GM23338 (cell line): ENCODE measurements around the gene IL6R. TPM values are rescaled to one million over a fixed set of nuclear protein-coding genes. Genes with fewer than 3 reads are reported as not detected.

Experiments
- ATAC-seq: fragments of 200-7000 bp; cut with Tn5 transposase; 3 replicates; pipeline ENCODE4 v1.9.1; 2020
- DNase-seq: peaks from one replicate; pipeline ENCODE4 v3.0.0-alpha.2; 2015; ENCODE audit warnings: low spot score
- H2AFZ ChIP-seq: fragments of 200-600 bp; sonication (generic); 2 replicates; pipeline ENCODE4 v1.8.0; 2016; ENCODE audit warnings: antibody characterized with exemption, mild to moderate bottlenecking, moderate library complexity
- H3F3A ChIP-seq: fragments of 200-600 bp; sonication (generic); replicated peaks from 2 replicates; pipeline ENCODE4 v1.8.0; 2017; ENCODE audit warnings: antibody characterized with exemption, mixed run types, low read depth
- H3K27ac ChIP-seq: fragments of 200-600 bp; sonication (generic); 2 replicates; pipeline ENCODE4 v1.6.1; 2016; ENCODE audit warnings: low read depth
- H3K27me3 ChIP-seq: fragments of 200-600 bp; sonication (generic); 2 replicates; pipeline ENCODE4 v1.8.0; 2016; ENCODE audit warnings: mild to moderate bottlenecking, mixed run types, moderate library complexity; ENCODE audit not compliant: insufficient read depth
- H3K36me3 ChIP-seq: fragments of 200-600 bp; sonication (generic); 2 replicates; pipeline ENCODE4 v1.8.0; 2016; ENCODE audit warnings: mild to moderate bottlenecking; ENCODE audit not compliant: insufficient read depth
- H3K4me1 ChIP-seq: fragments of 200-600 bp; sonication (generic); 2 replicates; pipeline ENCODE4 v1.8.0; 2016; ENCODE audit warnings: mild to moderate bottlenecking, moderate library complexity; ENCODE audit not compliant: insufficient read depth
- H3K4me2 ChIP-seq: fragments of 200-600 bp; sonication (generic); 2 replicates; pipeline ENCODE4 v1.7.1; 2017; ENCODE audit warnings: mixed run types
- H3K4me3 ChIP-seq: fragments of 200-600 bp; sonication (generic); 2 replicates; pipeline ENCODE4 v1.6.1; 2016; ENCODE audit warnings: mixed run types
- H3K79me2 ChIP-seq: fragments of 200-600 bp; sonication (generic); replicated peaks from 2 replicates; pipeline ENCODE4 v1.8.0; 2017; ENCODE audit warnings: mild to moderate bottlenecking; ENCODE audit not compliant: insufficient read depth
- H3K9me2 ChIP-seq: fragments of 200-600 bp; sonication (generic); 2 replicates; pipeline ENCODE4 v1.8.0; 2017; ENCODE audit not compliant: insufficient read depth
- H4K20me1 ChIP-seq: fragments of 200-600 bp; sonication (generic); replicated peaks from 2 replicates; pipeline ENCODE4 v1.8.0; 2017; ENCODE audit warnings: mild to moderate bottlenecking; ENCODE audit not compliant: insufficient read depth
- H3K27ac Mint-ChIP-seq: 2 replicates; pipeline ENCODE4 v1.8.0; 2020; ENCODE audit warnings: inconsistent platforms, mild to moderate bottlenecking, moderate library complexity, mixed read lengths
- H3K27me3 Mint-ChIP-seq: 3 replicates; pipeline ENCODE4 v1.8.0; 2022; ENCODE audit warnings: low read depth, mild to moderate bottlenecking, moderate library complexity, mixed read lengths, inconsistent platforms; ENCODE audit not compliant: insufficient read depth, poor library complexity
- H3K36me3 Mint-ChIP-seq: 3 replicates; pipeline ENCODE4 v1.8.0; 2021; ENCODE audit warnings: low read depth, mild to moderate bottlenecking, inconsistent platforms, moderate library complexity, mixed read lengths
- H3K4me1 Mint-ChIP-seq: 3 replicates; pipeline ENCODE4 v1.8.0; 2020; ENCODE audit warnings: mild to moderate bottlenecking, inconsistent platforms, mixed read lengths
- H3K4me3 Mint-ChIP-seq: 3 replicates; pipeline ENCODE4 v1.8.0; 2021; ENCODE audit warnings: moderate library complexity, mild to moderate bottlenecking, inconsistent platforms, mixed read lengths
- H3K9me3 Mint-ChIP-seq: 3 replicates; pipeline ENCODE4 v1.8.0; 2020; ENCODE audit warnings: moderate library complexity, mild to moderate bottlenecking, inconsistent platforms, mixed read lengths
- ETS1 ChIP-seq: IDR thresholded peaks from 2 replicates; pipeline ENCODE4 v1.6.1; 2016; ENCODE audit warnings: antibody characterized with exemption
- EZH2phosphoT487 ChIP-seq: fragments of 200-600 bp; sonication (generic); IDR thresholded peaks from one replicate; pipeline ENCODE4 v1.8.1; 2018; ENCODE audit warnings: antibody characterized with exemption; ENCODE audit not compliant: unreplicated experiment
- polyA plus RNA-seq: library from polyadenylated mRNA; unstranded; fragments of >200 nt; fragmentation: Nextera tagmentation; extraction: Ambion mirVana; gene quantifications from 2 replicates; pipeline ENCODE4 v1.2.1, GENCODE V29; 2016
- total RNA-seq: library from RNA; depleted of rRNA; stranded (reverse); fragments of >200 nt; shearing (Covaris generic); gene quantifications from 2 replicates; pipeline ENCODE4 v1.2.3, GENCODE V29; 2014; rRNA removed
- TF ChIP-seq, protein P1 (sequence below): IDR thresholded peaks from one replicate; pipeline ENCODE4 v1.6.1; 2018; ENCODE audit warnings: antibody characterized with exemption; ENCODE audit not compliant: unreplicated experiment

The IL6R gene
- total and polyA plus RNA-seq, 2 experiments from 2014 or later, result 1.0 to 13.8 TPM

DNA sequence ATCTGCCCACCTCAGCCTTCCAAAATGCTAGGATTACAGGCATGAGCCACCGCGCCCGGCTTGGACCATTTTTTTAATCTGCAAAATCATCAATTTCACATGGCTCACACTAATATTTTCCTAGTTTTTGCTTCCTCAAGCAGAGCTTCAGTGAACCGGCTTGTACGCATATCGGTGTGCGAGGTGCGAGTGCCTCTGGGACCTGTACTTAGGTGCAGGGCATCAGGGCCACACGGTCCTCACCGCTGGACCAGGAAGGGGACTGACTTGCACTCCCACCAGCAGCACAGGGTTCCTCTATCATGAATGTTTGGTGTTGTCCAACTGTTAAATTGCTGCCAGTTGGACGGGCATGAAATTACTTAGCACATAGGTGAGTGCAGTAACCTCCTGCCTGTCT lies 112.5 kb downstream of the IL6R start:
- Histone ChIP-seq H3K27ac (no peak overlapping the region), H2AFZ (no peak overlapping the region), H3K4me2 (no peak overlapping the region), H3K79me2 (no peaks in the 10 kb centered on the region), H3K4me1 (no peaks in the 10 kb centered on the region), H3F3A (no peaks in the 10 kb centered on the region), H4K20me1 (no peaks in the 10 kb centered on the region), H3K36me3 (no peaks in the 10 kb centered on the region), H3K9me2 (no peaks in the 10 kb centered on the region), H3K4me3 (no peak overlapping the region), H3K27me3 (no peaks in the 10 kb centered on the region)
- DNase-seq (no peak), ATAC-seq (no peak)
- no peaks in the 10 kb centered on the region for H3K36me3 Mint-ChIP-seq
- no peak overlapping the region for H3K27ac Mint-ChIP-seq
- H3K27me3 Mint-ChIP-seq, result peaks cover 5% of the 10 kb centered on the region
- no peaks in the 10 kb centered on the region for H3K4me1 Mint-ChIP-seq
- no peak overlapping the region for H3K4me3 Mint-ChIP-seq
- no peak for TF ChIP-seq ETS1
- TF ChIP-seq, protein P1, sequence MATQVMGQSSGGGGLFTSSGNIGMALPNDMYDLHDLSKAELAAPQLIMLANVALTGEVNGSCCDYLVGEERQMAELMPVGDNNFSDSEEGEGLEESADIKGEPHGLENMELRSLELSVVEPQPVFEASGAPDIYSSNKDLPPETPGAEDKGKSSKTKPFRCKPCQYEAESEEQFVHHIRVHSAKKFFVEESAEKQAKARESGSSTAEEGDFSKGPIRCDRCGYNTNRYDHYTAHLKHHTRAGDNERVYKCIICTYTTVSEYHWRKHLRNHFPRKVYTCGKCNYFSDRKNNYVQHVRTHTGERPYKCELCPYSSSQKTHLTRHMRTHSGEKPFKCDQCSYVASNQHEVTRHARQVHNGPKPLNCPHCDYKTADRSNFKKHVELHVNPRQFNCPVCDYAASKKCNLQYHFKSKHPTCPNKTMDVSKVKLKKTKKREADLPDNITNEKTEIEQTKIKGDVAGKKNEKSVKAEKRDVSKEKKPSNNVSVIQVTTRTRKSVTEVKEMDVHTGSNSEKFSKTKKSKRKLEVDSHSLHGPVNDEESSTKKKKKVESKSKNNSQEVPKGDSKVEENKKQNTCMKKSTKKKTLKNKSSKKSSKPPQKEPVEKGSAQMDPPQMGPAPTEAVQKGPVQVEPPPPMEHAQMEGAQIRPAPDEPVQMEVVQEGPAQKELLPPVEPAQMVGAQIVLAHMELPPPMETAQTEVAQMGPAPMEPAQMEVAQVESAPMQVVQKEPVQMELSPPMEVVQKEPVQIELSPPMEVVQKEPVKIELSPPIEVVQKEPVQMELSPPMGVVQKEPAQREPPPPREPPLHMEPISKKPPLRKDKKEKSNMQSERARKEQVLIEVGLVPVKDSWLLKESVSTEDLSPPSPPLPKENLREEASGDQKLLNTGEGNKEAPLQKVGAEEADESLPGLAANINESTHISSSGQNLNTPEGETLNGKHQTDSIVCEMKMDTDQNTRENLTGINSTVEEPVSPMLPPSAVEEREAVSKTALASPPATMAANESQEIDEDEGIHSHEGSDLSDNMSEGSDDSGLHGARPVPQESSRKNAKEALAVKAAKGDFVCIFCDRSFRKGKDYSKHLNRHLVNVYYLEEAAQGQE, result no peak
- TF ChIP-seq EZH2phosphoT487, result no peak
- H3K9me3 Mint-ChIP-seq, result no peaks in the 10 kb centered on the region

Other genes starting within 250 kb of the IL6R start
- 685 and 747 TPM in 2 replicates for gene TPM3, start 213.2 kb upstream of the IL6R start, total RNA-seq
- 502 and 544 TPM in 2 replicates for gene TPM3, start 213.2 kb upstream of the IL6R start, polyA plus RNA-seq
- not detected in 2 replicates for gene CFAP141, start 199.0 kb upstream of the IL6R start, total RNA-seq
- gene CFAP141, start 199.0 kb upstream of the IL6R start, polyA plus RNA-seq, result not detected in 2 replicates
- 157 and 164 TPM in 2 replicates for gene UBAP2L, start 184.4 kb upstream of the IL6R start, total RNA-seq
- gene UBAP2L, start 184.4 kb upstream of the IL6R start, polyA plus RNA-seq, result 94.9 and 98.5 TPM in 2 replicates
- gene HAX1, start 132.7 kb upstream of the IL6R start, total RNA-seq, result 72.0 and 73.2 TPM in 2 replicates
- 92.0 and 92.5 TPM in 2 replicates for gene HAX1, start 132.7 kb upstream of the IL6R start, polyA plus RNA-seq
- not detected in 2 replicates for gene AQP10, start 84.2 kb upstream of the IL6R start, total RNA-seq
- gene AQP10, start 84.2 kb upstream of the IL6R start, polyA plus RNA-seq, result not detected in 2 replicates
- 92.9 and 112 TPM in 2 replicates for gene ATP8B2, start 79.8 kb upstream of the IL6R start, total RNA-seq
- 8.8 and 11.0 TPM in 2 replicates for gene ATP8B2, start 79.8 kb upstream of the IL6R start, polyA plus RNA-seq
- gene TDRD10, start 96.9 kb downstream of the IL6R start, total RNA-seq, result not detected in 2 replicates
- 0.19 and 0.29 TPM in 2 replicates for gene TDRD10, start 96.9 kb downstream of the IL6R start, polyA plus RNA-seq
- 0.43 and 0.69 TPM in 2 replicates for gene SHE, start 97.1 kb downstream of the IL6R start, total RNA-seq
- gene SHE, start 97.1 kb downstream of the IL6R start, polyA plus RNA-seq, result 0.16 and 0.23 TPM in 2 replicates
- gene UBE2Q1, start 153.3 kb downstream of the IL6R start, total RNA-seq, result 27.3 and 33.0 TPM in 2 replicates
- 15.5 and 18.4 TPM in 2 replicates for gene UBE2Q1, start 153.3 kb downstream of the IL6R start, polyA plus RNA-seq
- 3.6 and 5.3 TPM in 2 replicates for gene CHRNB2, start 162.4 kb downstream of the IL6R start, total RNA-seq
- gene CHRNB2, start 162.4 kb downstream of the IL6R start, polyA plus RNA-seq, result 0.73 and 0.92 TPM in 2 replicates
- gene ADAR, start 202.8 kb downstream of the IL6R start, total RNA-seq, result 188 TPM in 2 replicates
- 80.0 and 96.4 TPM in 2 replicates for gene ADAR, start 202.8 kb downstream of the IL6R start, polyA plus RNA-seq